GM18507 (cell line): Measurements from ENCODE around the gene RNF11.
"Not testable (repeated sequence)": the region's sequence is repeated elsewhere in the genome, so short reads cannot be mapped to it uniquely, and the experiment has no call there.

Source experiments
- DNase-seq: peaks from one replicate; pipeline ENCODE4 v3.0.0; 2011; ENCODE audit warnings: low read depth; ENCODE audit not compliant: insufficient read length; ENCODE audit errors: extremely low spot score
- FAIRE-seq: peaks from 2 replicates; lab custom pipeline; 2011; peaks lifted over from hg19 to GRCh38; lab: Jason Lieb, UNC

RNF11 gene, protein sequence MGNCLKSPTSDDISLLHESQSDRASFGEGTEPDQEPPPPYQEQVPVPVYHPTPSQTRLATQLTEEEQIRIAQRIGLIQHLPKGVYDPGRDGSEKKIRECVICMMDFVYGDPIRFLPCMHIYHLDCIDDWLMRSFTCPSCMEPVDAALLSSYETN

DNA sequence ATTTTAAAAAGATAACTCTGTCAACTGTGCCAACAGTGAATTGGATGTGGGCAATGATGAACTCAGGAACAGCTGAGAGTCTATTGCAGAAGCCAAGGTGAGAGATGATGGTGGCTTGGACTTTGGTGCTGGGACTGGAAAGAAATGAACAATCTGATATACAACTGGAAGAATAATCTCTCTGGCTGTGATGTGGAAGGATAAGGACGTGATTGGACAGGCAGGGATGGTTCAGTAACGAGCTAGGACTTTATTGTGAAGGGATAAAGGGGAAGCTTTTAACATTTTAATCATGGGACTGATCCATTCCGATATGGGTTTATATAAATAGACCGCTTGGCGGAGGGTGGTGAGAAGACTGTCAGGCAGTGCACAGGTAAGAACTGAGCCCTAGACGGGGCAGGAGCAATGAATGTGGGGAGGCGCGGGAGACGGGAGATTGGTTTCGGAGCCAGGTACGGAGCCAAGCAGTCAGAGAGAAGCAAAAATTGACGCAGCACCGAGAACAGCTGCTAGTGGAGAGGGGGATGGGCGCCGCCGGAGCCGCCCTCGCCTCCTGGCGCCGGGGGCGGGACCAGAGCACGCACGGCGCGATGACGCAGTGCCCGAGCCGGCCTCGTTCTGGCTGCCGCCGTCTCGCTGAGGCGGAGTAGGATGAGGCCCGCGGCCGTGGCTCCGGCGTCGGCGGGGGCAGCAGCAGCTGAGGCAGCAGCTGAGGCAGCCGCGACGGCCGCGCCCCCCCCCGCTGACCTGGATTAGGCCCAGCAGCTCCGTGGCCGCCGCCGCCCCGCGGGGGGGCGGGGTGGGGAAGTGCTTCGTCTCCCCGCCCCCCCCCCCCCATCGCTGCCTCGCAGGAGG, at the start of gene RNF11:
Gene RNF11 (plus strand): TSS at position 601 of the 858 bp plus-strand sequence. CDS start 484 bp downstream, outside the sequence.
- FAIRE-seq (peak; percentile 85), DNase-seq (peak; percentile 91)

GRCh38 chr1:51188230-51188629, 47.8 kb upstream of the RNF11 start:
- DNase-seq, result no peak
- no peak for FAIRE-seq

- peak; percentile 78 for FAIRE-seq
- peak; percentile 38 for DNase-seq
Observed at GRCh38 chr1:51189421-51190073, 46.5 kb upstream of the RNF11 start.

- DNase-seq (no peak), FAIRE-seq (no peak)
Observed at GRCh38 chr1:51190961-51191360, 45.1 kb upstream of the RNF11 start.

GRCh38 chr1:51192213-51192843, 43.7 kb upstream of the RNF11 start:
- FAIRE-seq (peak; percentile 71), DNase-seq (peak; percentile 12)

- FAIRE-seq (no peak), DNase-seq (no peak)
Observed at GRCh38 chr1:51193564-51193963, 42.5 kb upstream of the RNF11 start.

DNA sequence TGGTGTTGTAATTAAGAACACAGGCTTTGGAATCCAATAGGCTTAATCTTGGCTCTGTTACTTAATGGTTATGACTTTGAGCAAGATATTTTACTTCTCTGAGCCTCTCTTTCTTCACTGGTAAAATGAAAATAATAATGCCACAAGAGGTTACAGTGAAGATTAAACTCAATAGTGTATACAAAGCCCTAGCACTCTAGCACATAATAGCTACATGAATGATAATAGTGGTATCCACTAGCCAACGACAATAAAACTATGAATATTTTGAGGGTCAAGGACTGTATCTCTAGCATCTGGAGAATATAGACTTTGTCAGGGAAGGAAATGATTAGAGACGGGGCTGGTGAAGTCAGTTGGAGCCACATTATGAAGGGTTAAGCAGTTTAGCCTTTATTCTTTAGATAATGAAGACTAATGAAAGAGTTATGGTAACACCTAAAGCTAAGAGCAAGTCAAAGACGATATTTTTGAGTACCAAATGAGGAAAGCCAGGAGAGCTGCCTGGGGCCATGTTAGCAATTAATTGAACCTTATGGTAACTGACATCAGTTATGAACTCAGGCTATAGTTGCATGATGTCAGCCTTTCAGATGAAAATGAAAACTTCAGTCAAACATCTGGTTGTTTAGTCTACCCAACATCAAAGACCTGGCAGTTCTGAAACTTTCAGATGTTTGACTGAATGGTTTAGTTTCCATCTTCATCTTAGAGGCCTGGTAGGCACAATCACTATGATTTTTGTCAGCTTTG, 32.8 kb upstream of the RNF11 start:
- FAIRE-seq, result peak; percentile 63

GRCh38 chr1:51203874-51204245, 32.2 kb upstream of the RNF11 start:
- FAIRE-seq (no peak), DNase-seq (no peak)

More for the DNA sequence above, 32.8 kb upstream of the RNF11 start:
- DNase-seq, result no peak

DNA sequence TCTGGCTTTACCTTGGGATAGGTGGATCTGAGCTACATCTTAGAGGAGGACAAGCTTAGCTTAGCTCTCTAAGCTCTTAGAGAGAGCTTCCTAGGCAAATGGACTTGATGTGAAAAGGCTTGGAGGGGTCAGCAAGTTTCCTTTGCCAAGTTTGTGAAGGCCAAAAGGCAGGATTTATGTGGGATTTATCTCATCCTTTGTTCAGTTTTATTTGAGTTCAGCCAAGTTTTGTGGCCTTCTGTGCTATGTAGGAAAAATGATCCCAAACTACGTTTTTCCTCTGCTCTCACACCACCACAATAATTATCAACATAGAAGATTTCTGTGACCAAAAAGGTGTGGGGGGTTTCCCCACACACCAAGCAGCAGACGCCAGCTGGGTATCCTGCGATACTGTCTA, 26.0 kb upstream of the RNF11 start:
- no peak for DNase-seq
- no peak for FAIRE-seq

GRCh38 chr1:51210676-51211075, 25.4 kb upstream of the RNF11 start:
- no peak for DNase-seq
- no peak for FAIRE-seq

DNA sequence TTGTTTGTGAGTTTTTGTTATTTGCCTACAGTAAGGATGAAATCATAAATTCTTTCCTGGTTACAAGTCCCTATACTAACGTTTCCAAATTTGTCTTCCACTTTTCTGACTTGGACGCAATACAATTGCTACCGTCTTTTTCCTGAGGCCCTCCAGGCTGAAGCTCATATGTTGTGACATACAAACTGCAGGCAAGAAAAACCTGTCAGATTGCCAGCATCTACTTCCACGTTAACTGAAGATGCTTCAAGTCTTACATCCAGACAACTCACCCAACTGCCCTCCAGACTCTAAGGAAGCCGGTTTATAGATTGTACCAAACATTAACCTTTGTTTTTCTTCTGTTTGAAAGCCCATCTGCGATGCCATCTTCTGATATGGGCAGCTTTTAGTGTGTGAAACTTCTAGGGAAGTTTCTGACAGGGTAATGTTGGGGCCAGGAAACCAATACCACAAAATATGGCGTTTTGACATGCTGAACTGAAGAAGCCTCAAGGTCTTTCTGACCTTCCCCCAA, 21.4 kb upstream of the RNF11 start:
- FAIRE-seq, result peak; percentile 31
- DNase-seq, result no peak

GRCh38 chr1:51215169-51215568, 20.9 kb upstream of the RNF11 start:
- no peak for FAIRE-seq

GRCh38 chr1:51216631-51217030, 19.4 kb upstream of the RNF11 start:
- DNase-seq, result no peak
- FAIRE-seq, result no peak

More at GRCh38 chr1:51215169-51215568, 20.9 kb upstream of the RNF11 start:
- no peak for DNase-seq

DNA sequence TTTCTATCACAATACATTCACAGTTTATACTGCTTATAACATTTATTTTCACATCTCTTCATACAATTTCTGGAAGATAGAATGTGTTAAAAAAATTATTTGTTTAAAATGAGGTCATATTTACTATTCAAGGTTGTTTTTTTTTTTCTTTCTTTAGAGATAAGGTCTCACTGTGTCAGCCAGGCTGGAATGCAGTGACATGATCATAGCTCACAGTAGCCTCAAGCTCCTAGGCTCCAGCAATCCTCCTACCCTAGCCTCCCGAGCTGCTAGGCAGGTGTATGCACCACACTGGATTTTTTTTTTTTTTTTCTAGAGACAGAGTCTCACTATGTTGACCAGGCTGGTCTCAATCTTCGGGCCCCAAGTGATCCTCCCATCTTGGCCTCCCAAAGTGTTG, 19.0 kb upstream of the RNF11 start:
- FAIRE-seq, result no peak

DNA sequence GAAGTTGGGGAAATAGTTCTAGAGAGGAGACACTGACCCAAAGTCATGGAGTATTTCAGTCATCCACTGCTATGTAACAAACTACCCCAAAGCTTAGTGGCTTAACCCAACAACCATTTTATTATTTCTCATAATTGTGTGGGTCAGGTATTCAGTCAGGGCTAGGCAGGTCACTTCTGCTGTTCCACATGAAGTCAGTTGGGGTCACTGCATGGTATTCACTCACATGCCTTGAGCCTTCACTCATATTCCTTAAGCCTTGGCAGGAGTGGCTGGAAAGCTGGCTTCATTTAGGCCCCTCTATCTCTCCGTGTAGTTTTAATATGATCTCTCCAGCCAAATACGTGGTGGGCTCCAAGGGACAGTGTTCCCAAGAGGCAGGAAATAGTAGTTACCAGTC, 17.5 kb upstream of the RNF11 start:
- DNase-seq, result no peak
- no peak for FAIRE-seq

More for the DNA sequence above, 19.0 kb upstream of the RNF11 start:
- DNase-seq, result no peak

- FAIRE-seq (no peak), DNase-seq (no peak)
Observed at GRCh38 chr1:51219022-51219421, 17.1 kb upstream of the RNF11 start.

GRCh38 chr1:51221529-51221928, 14.5 kb upstream of the RNF11 start:
- not testable (repeated sequence) for FAIRE-seq

GRCh38 chr1:51222136-51222787, 13.8 kb upstream of the RNF11 start:
- FAIRE-seq, result no peak

More at GRCh38 chr1:51221529-51221928, 14.5 kb upstream of the RNF11 start:
- not testable (repeated sequence) for DNase-seq

DNA sequence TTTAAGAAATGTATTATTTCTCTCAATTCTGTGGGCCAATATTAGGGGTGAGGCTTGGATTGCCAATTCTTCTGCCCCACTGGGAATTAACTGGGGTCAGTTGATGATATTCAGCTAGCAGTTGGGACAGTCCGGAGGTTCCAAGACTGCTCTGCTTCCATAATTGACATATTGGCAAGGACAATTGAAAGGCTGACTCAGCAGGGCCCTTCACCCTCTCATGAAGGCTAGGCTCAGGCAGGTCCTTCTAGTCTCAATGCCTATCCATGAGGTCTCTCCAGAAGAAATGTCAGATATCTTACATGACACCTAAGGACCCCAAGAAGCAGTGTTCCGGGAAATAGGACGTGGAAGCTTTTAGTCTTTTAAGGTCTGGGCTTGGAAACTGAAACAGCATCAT, 13.3 kb upstream of the RNF11 start:
- FAIRE-seq (no peak), DNase-seq (no peak)

More at GRCh38 chr1:51222136-51222787, 13.8 kb upstream of the RNF11 start:
- no peak for DNase-seq
